ENCODE measurements around the gene TIFAB. TPM values are rescaled to one million over a fixed set of nuclear protein-coding genes. Genes with fewer than 3 reads are reported as not detected.

TIFAB gene
- total RNA-seq, 4 donors from 2014 or later = not detected

GRCh38 chr5:135444360-135444759 lies 7.8 kb downstream of the TIFAB start:
- Histone ChIP-seq H3K27ac (no peak overlapping the region), H3K4me3 (replicated peaks in 1 of 3) (no peak overlapping the region), H3K27me3 (no peaks in the 10 kb centered on the region), H3K4me1 (peaks cover 0 to 7% of the 10 kb centered on the region in 2 donors), H3K9me3 (no peaks in the 10 kb centered on the region), H3K36me3 (no peaks in the 10 kb centered on the region)
- intact Hi-C loops (cut with DNase I) = no loop called here
- no peak for TF ChIP-seq POLR2A (IDR thresholded peaks at IDR 0.05)
- no peak for TF ChIP-seq CTCF (IDR thresholded peaks at IDR 0.05)
- DNase-seq = no peak
- 90 to 92% methylated on average over 13 of the region's 13 CpGs for WGBS, 2 donors

- H3K27me3 ChIP-seq = no peaks in the 10 kb centered on the region
- H3K4me1 ChIP-seq = peaks cover 5 to 13% of the 10 kb centered on the region in 2 donors
- TF ChIP-seq POLR2A (IDR thresholded peaks at IDR 0.05) = no peak
- TF ChIP-seq CTCF (IDR thresholded peaks at IDR 0.05) = no peak
- H3K36me3 ChIP-seq = no peaks in the 10 kb centered on the region
- DNase-seq = peak; percentile 24 to 26
- intact Hi-C loops (cut with DNase I) = no loop called here
- no peaks in the 10 kb centered on the region for H3K9me3 ChIP-seq
- 52 to 57% methylated on average over 6 of the region's 6 CpGs for WGBS, 2 donors
- H3K27ac ChIP-seq = no peak overlapping the region
- H3K4me3 ChIP-seq (replicated peaks in 1 of 3) = no peak overlapping the region
Measured at GRCh38 chr5:135443161-135443960, 8.8 kb downstream of the TIFAB start.

- no peaks in the 10 kb centered on the region for H3K9me3 ChIP-seq
- H3K27me3 ChIP-seq = no peaks in the 10 kb centered on the region
- WGBS, 2 donors = 78 to 83% methylated on average over 7 of the region's 8 CpGs
- DNase-seq = no peak
- peaks cover 6 to 20% of the 10 kb centered on the region in 2 donors for H3K4me1 ChIP-seq
- no peak for TF ChIP-seq POLR2A (IDR thresholded peaks at IDR 0.05)
- TF ChIP-seq CTCF (IDR thresholded peaks at IDR 0.05) = no peak
- no peak overlapping the region for H3K4me3 ChIP-seq (replicated peaks in 1 of 3)
- H3K27ac ChIP-seq = no peak overlapping the region
- no peaks in the 10 kb centered on the region for H3K36me3 ChIP-seq
- intact Hi-C loops (cut with DNase I) = no loop called here
Measured at GRCh38 chr5:135442431-135443160, 9.6 kb downstream of the TIFAB start.

GRCh38 chr5:135441919-135442318 lies 10.2 kb downstream of the TIFAB start:
- no peak for DNase-seq
- no peak overlapping the region for H3K27ac ChIP-seq

More at GRCh38 chr5:135441919-135442318, 10.2 kb downstream of the TIFAB start:
- TF ChIP-seq POLR2A (IDR thresholded peaks at IDR 0.05) (no peak), CTCF (IDR thresholded peaks at IDR 0.05) (no peak)
- H3K9me3 ChIP-seq = no peaks in the 10 kb centered on the region
- peaks cover 13 to 27% of the 10 kb centered on the region in 2 donors for H3K4me1 ChIP-seq
- no peaks in the 10 kb centered on the region for H3K36me3 ChIP-seq
- H3K4me3 ChIP-seq (replicated peaks in 1 of 3) = no peak overlapping the region
- 80 to 86% methylated on average over 4 of the region's 4 CpGs for WGBS, 2 donors
- H3K27me3 ChIP-seq = no peaks in the 10 kb centered on the region
- intact Hi-C loops (cut with DNase I) = no loop called here

All from thyroid gland (tissue), 4 donors.